ENCODE data around the gene ARL3.

GRCh38 chr10:102761981-102762380 lies 47.8 kb upstream of the ARL3 start:
- no peak for TF ChIP-seq CTCF (IDR thresholded peaks at IDR 0.05)
- no peak for TF ChIP-seq POLR2A (IDR thresholded peaks at IDR 0.05)

All from Peyer's patch (tissue), 4 donors.